ENCODE measurements around the gene AFM. TPM values are rescaled to one million over a fixed set of nuclear protein-coding genes. Genes with fewer than 3 reads are reported as not detected.
A peak's percentile ranks its signal among the peaks of the same experiment; 100 is the strongest.

AFM gene
- total and polyA plus RNA-seq, 2 donors (not counting 1 experiment from before 2014, with no cell fraction given): not detected

GRCh38 chr4:73448448-73449203, 32.9 kb upstream of the AFM start:
- no peaks in the 10 kb centered on the region for H3K79me2 ChIP-seq (ENCODE audit: control insufficient read depth, insufficient read depth, low read length)

GRCh38 chr4:73450398-73451004, 31.0 kb upstream of the AFM start:
- Histone ChIP-seq H3K79me2 (ENCODE audit: control insufficient read depth, insufficient read depth, low read length) (no peaks in the 10 kb centered on the region), H3K4me3 (replicated peaks in 1 of 4; ENCODE audit: control extremely low read depth in 1 of 4, insufficient read depth in 1 of 4, low read depth in 3 of 4, low read length in 4 of 4) (no peak overlapping the region), H3K4me2 (ENCODE audit: extremely low read depth, insufficient read depth, low read length) (peak overlapping the region; percentile 73), H2AFZ (ENCODE audit: low read length) (peak overlapping the region; percentile 56), H3K27ac (ENCODE audit: insufficient read depth, low read length) (peak overlapping the region; percentile 74), H3K9ac (ENCODE audit: insufficient read depth, low read length) (no peak overlapping the region), H3K9me3 (ENCODE audit: control insufficient read depth, insufficient read depth, low read depth, low read length) (no peaks in the 10 kb centered on the region), H3K36me3 (ENCODE audit: control insufficient read depth, insufficient read depth, low read length) (no peaks in the 10 kb centered on the region), H4K20me1 (ENCODE audit: control insufficient read depth, extremely low read depth, insufficient read depth, low read length) (no peaks in the 10 kb centered on the region), H3K4me1 (ENCODE audit: control insufficient read depth, extremely low read depth, insufficient read depth, low read length) (peaks cover 5% of the 10 kb centered on the region), H3K27me3 (ENCODE audit: control insufficient read depth, insufficient read depth, low read length) (no peaks in the 10 kb centered on the region)
- peak; percentile 83 to 98 for DNase-seq (ENCODE audit: low read depth in 2 of 2)
- TF ChIP-seq EZH2 (IDR thresholded peaks at IDR 0.05; ENCODE audit: low read length, missing control alignments) (no peak), CTCF (conservative IDR thresholded peaks at IDR 0.05 in 1 of 2, IDR thresholded peaks at IDR 0.05 in 1 of 2; ENCODE audit: low read depth in 1 of 2, low read length in 2 of 2) (no peak)

More at GRCh38 chr4:73448448-73449203, 32.9 kb upstream of the AFM start:
- Histone ChIP-seq H3K27me3 (ENCODE audit: control insufficient read depth, insufficient read depth, low read length) (no peaks in the 10 kb centered on the region), H3K4me2 (ENCODE audit: extremely low read depth, insufficient read depth, low read length) (no peak overlapping the region), H2AFZ (ENCODE audit: low read length) (no peak overlapping the region), H3K27ac (ENCODE audit: insufficient read depth, low read length) (no peak overlapping the region), H4K20me1 (ENCODE audit: control insufficient read depth, extremely low read depth, insufficient read depth, low read length) (no peaks in the 10 kb centered on the region), H3K4me3 (replicated peaks in 1 of 4; ENCODE audit: control extremely low read depth in 1 of 4, insufficient read depth in 1 of 4, low read depth in 3 of 4, low read length in 4 of 4) (no peak overlapping the region), H3K36me3 (ENCODE audit: control insufficient read depth, insufficient read depth, low read length) (no peaks in the 10 kb centered on the region), H3K9me3 (ENCODE audit: control insufficient read depth, insufficient read depth, low read depth, low read length) (no peaks in the 10 kb centered on the region), H3K9ac (ENCODE audit: insufficient read depth, low read length) (no peak overlapping the region), H3K4me1 (ENCODE audit: control insufficient read depth, extremely low read depth, insufficient read depth, low read length) (peaks cover 5% of the 10 kb centered on the region)
- no peak for TF ChIP-seq CTCF (conservative IDR thresholded peaks at IDR 0.05 in 1 of 2, IDR thresholded peaks at IDR 0.05 in 1 of 2; ENCODE audit: low read depth in 1 of 2, low read length in 2 of 2)
- no peak for TF ChIP-seq EZH2 (IDR thresholded peaks at IDR 0.05; ENCODE audit: low read length, missing control alignments)
- no peak for DNase-seq (ENCODE audit: low read depth in 2 of 2)

GRCh38 chr4:73451404-73451803, 30.1 kb upstream of the AFM start:
- no peak overlapping the region for H3K27ac ChIP-seq (ENCODE audit: insufficient read depth, low read length)
- TF ChIP-seq EZH2 (IDR thresholded peaks at IDR 0.05; ENCODE audit: low read length, missing control alignments) (no peak), CTCF (conservative IDR thresholded peaks at IDR 0.05 in 1 of 2, IDR thresholded peaks at IDR 0.05 in 1 of 2; ENCODE audit: low read depth in 1 of 2, low read length in 2 of 2) (no peak)
- DNase-seq (ENCODE audit: low read depth in 2 of 2): peak; percentile 56 to 84
- no peak overlapping the region for H2AFZ ChIP-seq (ENCODE audit: low read length)
- peak overlapping the region; percentile 15 for H3K4me2 ChIP-seq (ENCODE audit: extremely low read depth, insufficient read depth, low read length)
- peaks cover 5% of the 10 kb centered on the region for H3K4me1 ChIP-seq (ENCODE audit: control insufficient read depth, extremely low read depth, insufficient read depth, low read length)
- H3K9ac ChIP-seq (ENCODE audit: insufficient read depth, low read length): no peak overlapping the region
- no peaks in the 10 kb centered on the region for H4K20me1 ChIP-seq (ENCODE audit: control insufficient read depth, extremely low read depth, insufficient read depth, low read length)
- H3K9me3 ChIP-seq (ENCODE audit: control insufficient read depth, insufficient read depth, low read depth, low read length): no peaks in the 10 kb centered on the region
- no peaks in the 10 kb centered on the region for H3K79me2 ChIP-seq (ENCODE audit: control insufficient read depth, insufficient read depth, low read length)
- no peaks in the 10 kb centered on the region for H3K27me3 ChIP-seq (ENCODE audit: control insufficient read depth, insufficient read depth, low read length)
- no peak overlapping the region for H3K4me3 ChIP-seq (replicated peaks in 1 of 4; ENCODE audit: control extremely low read depth in 1 of 4, insufficient read depth in 1 of 4, low read depth in 3 of 4, low read length in 4 of 4)
- H3K36me3 ChIP-seq (ENCODE audit: control insufficient read depth, insufficient read depth, low read length): no peaks in the 10 kb centered on the region
